HAP-1 (cell line): Measurements from ENCODE around the gene TTC28.
"Not testable (repeated sequence)": the region's sequence is repeated elsewhere in the genome, so short reads cannot be mapped to it uniquely, and the experiment has no call there.

Experiments used
- DNase-seq, 2 experiments: peaks; one replicate each; pipeline ENCODE4 v3.0.0-alpha.2; 2016 to 2020; ENCODE audit warnings: low spot score in 2 of 2
- H3K27me3 ChIP-seq: fragments of 250-450 bp; sonication (Bioruptor Pico); 2 replicates; pipeline ENCODE4 v1.5.1; 2020; ENCODE audit warnings: low read depth, mild to moderate bottlenecking, moderate library complexity
- H3K36me3 ChIP-seq: fragments of 250-450 bp; sonication (Bioruptor Pico); replicated peaks from 2 replicates; pipeline ENCODE4 v1.5.1; 2020; ENCODE audit warnings: mild to moderate bottlenecking
- H3K4me1 ChIP-seq: fragments of 250-450 bp; sonication (Bioruptor Pico); 2 replicates; pipeline ENCODE4 v1.5.1; 2020; ENCODE audit warnings: mild to moderate bottlenecking
- H3K4me3 ChIP-seq: fragments of 250-450 bp; sonication (Bioruptor Pico); 2 replicates; pipeline ENCODE4 v1.5.1; 2020; ENCODE audit warnings: mild to moderate bottlenecking, moderate library complexity
- H3K9me3 ChIP-seq: fragments of 250-450 bp; sonication (Bioruptor Pico); 2 replicates; pipeline ENCODE4 v1.5.1; 2020; ENCODE audit warnings: mild to moderate bottlenecking, moderate library complexity
- in situ Hi-C: fragments of 300-500 bp; cut with MboI; formaldehyde crosslinking; loops from 3 replicates; pipeline ENCODE4 v1.14.3; 2020; ENCODE audit warnings: low sequenced_read_pairs, inconsistent platforms, mixed read lengths

Gene TTC28

GRCh38 chr22:28679611-28680287 is at the start of gene TTC28:
Gene TTC28, minus strand, starts transcription at chr22:28679840. Its CDS starts 117 bp downstream, at chr22:28679723.
- H3K36me3 ChIP-seq, H3K9me3 ChIP-seq, in situ Hi-C loops, H3K27me3 ChIP-seq, H3K4me1 ChIP-seq: not testable (repeated sequence)
- peak; percentile 50 to 94 for DNase-seq
- H3K4me3 ChIP-seq: peak within 1 kb of the TSS; percentile 67

DNA sequence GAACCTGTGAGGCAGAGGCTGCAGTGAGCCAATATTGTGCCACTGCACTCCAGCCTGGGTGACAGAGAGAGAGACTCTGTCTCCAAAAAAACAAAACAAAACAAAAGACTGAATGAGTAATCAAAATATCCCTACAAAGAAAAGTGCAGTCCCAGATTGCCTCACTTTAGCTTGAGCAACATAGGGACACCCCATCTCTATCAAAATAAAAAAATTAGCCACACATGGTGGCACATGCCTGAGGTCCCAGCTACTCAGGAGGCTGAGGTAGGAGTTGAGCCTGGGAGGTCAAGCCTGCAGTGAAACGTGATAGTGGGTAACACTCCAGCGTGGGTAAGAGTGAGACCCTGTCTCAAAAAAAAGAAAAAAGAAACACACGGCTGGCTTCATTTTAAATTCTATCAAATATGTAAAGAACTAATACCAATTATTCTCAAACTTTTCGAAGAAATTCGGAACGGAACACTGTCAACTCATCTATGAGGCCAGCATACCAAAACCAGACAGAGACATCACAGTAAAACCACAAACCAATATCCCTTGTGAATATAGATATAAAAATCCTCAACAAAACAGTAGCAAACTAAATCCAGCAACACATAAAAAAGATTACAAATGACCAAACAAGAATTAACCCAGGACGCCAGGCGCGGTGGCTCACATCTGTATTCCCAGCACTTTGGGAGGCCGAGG is 49.1 kb upstream of the TTC28 start:
- no peaks in the 10 kb centered on the region for H3K27me3 ChIP-seq
- no peaks in the 10 kb centered on the region for H3K4me1 ChIP-seq
- peaks cover 46% of the 10 kb centered on the region for H3K36me3 ChIP-seq
- no peak for DNase-seq
- in situ Hi-C loops: no loop called here
- H3K4me3 ChIP-seq: no peak overlapping the region
- H3K9me3 ChIP-seq: no peaks in the 10 kb centered on the region

DNA sequence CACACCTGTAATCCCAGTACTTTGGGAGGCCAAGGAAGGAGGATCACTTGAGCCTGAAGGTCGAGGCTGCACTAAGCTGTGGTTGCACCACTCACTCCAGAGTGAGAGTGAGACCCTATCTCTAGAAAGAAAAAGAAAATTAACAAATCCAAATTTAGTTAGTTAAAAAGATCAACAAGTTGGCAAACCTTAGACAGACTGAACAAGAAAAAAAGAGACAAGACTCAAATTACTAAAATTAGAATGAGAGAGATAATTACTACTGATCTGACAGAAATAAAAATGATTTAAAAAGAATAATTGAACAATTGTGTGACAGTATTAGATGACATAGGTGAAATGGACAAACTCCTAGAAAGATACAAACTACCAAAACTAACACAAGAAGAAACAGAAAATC is 48.4 kb upstream of the TTC28 start:
- Histone ChIP-seq H3K36me3 (peaks cover 44% of the 10 kb centered on the region), H3K4me3 (no peak overlapping the region), H3K4me1 (no peaks in the 10 kb centered on the region), H3K9me3 (no peaks in the 10 kb centered on the region), H3K27me3 (no peaks in the 10 kb centered on the region)
- no peak for DNase-seq
- in situ Hi-C loops: no loop called here

GRCh38 chr22:28718044-28718443 is 38.4 kb upstream of the TTC28 start:
- Histone ChIP-seq H3K36me3 (peaks cover 21% of the 10 kb centered on the region), H3K4me1 (no peaks in the 10 kb centered on the region), H3K27me3 (no peaks in the 10 kb centered on the region), H3K9me3 (no peaks in the 10 kb centered on the region), H3K4me3 (no peak overlapping the region)
- in situ Hi-C loops: no loop called here
- DNase-seq: no peak

GRCh38 chr22:28716686-28717085 is 37.0 kb upstream of the TTC28 start:
- in situ Hi-C loops: no loop called here

DNA sequence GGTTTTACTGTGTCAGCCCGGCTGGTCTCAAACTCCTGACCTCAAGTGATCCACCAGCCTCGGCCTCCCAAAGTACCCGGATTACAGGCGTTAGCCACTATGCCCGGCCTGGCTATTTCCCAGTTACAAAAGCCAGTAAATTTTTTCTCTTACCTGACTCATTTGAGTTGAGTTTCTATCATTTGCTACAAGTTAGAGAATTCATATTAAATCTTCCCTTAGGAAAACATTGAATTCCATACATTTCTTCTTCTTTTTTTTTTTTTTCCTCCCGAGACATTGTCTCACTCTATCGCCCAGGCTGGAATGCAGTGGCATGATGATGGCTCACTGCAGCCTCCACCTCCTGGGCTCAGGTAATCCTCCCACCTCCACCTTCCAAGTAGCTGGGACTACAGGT is 36.0 kb upstream of the TTC28 start:
- in situ Hi-C loops: no loop called here
- H3K36me3 ChIP-seq: peaks cover 24% of the 10 kb centered on the region
- H3K9me3 ChIP-seq: no peaks in the 10 kb centered on the region
- H3K4me1 ChIP-seq: no peaks in the 10 kb centered on the region
- no peak for DNase-seq
- H3K4me3 ChIP-seq: no peak overlapping the region
- no peaks in the 10 kb centered on the region for H3K27me3 ChIP-seq

More at GRCh38 chr22:28716686-28717085, 37.0 kb upstream of the TTC28 start:
- no peaks in the 10 kb centered on the region for H3K27me3 ChIP-seq
- no peak for DNase-seq
- no peaks in the 10 kb centered on the region for H3K4me1 ChIP-seq
- H3K9me3 ChIP-seq: no peaks in the 10 kb centered on the region
- peaks cover 20% of the 10 kb centered on the region for H3K36me3 ChIP-seq
- H3K4me3 ChIP-seq: no peak overlapping the region

DNA sequence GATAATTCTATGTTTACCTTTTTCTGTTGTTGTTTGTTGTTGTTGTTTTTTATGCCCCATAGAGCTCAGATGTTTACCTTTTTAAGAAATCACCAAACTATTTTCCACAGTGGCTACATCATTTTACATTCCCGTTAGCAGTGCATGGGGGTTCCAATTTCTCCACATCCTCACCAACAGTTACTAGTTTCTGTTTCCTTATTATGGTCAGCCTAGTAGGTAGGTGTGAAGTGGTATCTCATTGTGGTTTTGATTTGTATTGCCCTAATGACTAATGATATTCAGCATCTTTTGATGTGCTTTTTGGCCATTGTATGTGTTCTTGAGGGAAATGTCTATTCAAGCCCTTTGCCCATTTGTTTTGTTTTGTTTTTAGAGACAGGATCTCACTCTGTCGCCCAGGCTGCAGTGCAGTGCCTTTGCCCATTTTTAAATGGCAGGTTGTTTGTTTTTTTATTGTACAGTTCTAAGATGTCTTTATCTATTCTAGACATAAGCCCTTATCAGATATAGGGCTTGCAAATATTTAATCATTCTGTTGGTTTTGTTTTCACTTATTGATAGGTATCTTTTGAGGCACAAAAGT is 34.5 kb upstream of the TTC28 start:
- H3K4me1 ChIP-seq: no peaks in the 10 kb centered on the region
- no peak overlapping the region for H3K4me3 ChIP-seq
- H3K27me3 ChIP-seq: no peaks in the 10 kb centered on the region
- H3K9me3 ChIP-seq: no peaks in the 10 kb centered on the region
- in situ Hi-C loops: no loop called here
- peaks cover 24% of the 10 kb centered on the region for H3K36me3 ChIP-seq
- DNase-seq: no peak

GRCh38 chr22:28711820-28712777 is 32.5 kb upstream of the TTC28 start:
- Histone ChIP-seq H3K4me1 (no peaks in the 10 kb centered on the region), H3K27me3 (no peaks in the 10 kb centered on the region), H3K4me3 (no peak overlapping the region), H3K9me3 (no peaks in the 10 kb centered on the region), H3K36me3 (peaks cover 18% of the 10 kb centered on the region)
- no peak for DNase-seq
- in situ Hi-C loops: no loop called here

DNA sequence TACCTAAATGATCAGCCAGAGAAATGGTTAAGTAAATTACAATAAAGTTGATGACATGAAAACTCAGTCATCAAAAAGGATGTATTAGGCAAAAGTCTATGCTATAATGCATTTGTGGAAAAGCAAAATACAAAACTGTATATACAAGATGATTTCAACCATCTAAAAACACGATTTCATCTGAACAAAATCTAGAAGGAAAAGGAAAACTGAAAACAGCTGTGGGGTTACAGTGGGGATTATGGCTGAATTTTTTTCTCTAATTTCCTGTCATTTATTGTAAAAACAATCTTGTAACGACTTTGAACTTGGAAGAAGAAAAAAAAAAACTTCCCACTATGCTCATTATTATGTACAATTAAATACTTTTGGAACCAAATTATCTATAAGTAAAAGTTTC is 31.7 kb upstream of the TTC28 start:
- no peaks in the 10 kb centered on the region for H3K9me3 ChIP-seq
- H3K4me1 ChIP-seq: no peaks in the 10 kb centered on the region
- H3K27me3 ChIP-seq: no peaks in the 10 kb centered on the region
- in situ Hi-C loops: no loop called here
- H3K36me3 ChIP-seq: peaks cover 24% of the 10 kb centered on the region
- no peak overlapping the region for H3K4me3 ChIP-seq
- DNase-seq: no peak

DNA sequence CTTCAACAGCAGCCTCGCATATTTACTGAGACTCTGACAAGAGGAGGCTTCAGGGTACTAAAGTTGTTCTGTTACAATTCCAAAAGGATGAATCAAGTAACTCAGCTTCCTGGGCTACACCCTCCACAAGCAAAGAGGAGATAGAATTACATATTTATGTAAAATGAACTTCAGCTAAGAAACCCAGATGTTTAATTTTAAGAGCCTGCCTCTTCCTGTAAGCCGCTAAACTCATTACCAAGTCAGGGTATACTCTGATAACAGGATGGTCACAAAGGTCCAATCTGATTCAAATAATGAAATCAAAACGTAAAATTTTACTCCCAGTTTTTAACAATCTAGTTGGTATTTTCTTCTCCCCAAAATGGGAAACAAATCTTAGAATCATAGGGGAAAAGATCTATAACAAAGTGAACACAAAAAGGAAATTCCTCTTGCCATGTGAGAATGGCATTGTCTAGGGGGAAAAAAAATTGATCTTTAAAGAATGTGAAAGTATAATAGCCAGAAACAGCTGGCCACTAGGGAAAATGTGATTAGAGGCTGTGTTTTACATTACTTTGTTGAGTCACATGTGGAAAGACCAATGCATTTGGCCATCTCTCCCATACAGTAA is 31.0 kb upstream of the TTC28 start:
- DNase-seq: no peak
- Histone ChIP-seq H3K9me3 (no peaks in the 10 kb centered on the region), H3K4me1 (no peaks in the 10 kb centered on the region), H3K36me3 (peaks cover 24% of the 10 kb centered on the region), H3K27me3 (no peaks in the 10 kb centered on the region), H3K4me3 (no peak overlapping the region)
- in situ Hi-C loops: no loop called here

DNA sequence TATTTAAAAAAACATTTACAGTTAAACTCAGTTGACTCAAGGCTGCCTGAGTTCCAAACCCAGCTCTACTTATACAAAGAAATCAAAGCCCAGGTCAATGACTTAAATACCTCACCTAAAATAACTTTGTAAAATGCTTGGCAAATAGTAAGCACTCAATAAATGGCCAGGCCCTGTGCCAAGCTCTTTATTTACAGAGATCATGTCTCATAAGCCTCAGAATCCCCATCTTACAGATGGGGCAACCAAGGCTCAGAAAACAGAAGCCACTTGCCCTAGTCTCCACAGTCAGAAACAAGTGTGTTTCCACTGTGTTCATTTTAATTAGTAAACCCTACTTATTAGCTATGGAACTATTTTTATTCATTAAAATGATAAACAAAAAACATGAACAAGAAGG is 30.5 kb upstream of the TTC28 start:
- H3K9me3 ChIP-seq: no peaks in the 10 kb centered on the region
- in situ Hi-C loops: no loop called here
- H3K36me3 ChIP-seq: peaks cover 24% of the 10 kb centered on the region
- no peak overlapping the region for H3K4me3 ChIP-seq
- no peaks in the 10 kb centered on the region for H3K27me3 ChIP-seq
- H3K4me1 ChIP-seq: no peaks in the 10 kb centered on the region
- DNase-seq: no peak

DNA sequence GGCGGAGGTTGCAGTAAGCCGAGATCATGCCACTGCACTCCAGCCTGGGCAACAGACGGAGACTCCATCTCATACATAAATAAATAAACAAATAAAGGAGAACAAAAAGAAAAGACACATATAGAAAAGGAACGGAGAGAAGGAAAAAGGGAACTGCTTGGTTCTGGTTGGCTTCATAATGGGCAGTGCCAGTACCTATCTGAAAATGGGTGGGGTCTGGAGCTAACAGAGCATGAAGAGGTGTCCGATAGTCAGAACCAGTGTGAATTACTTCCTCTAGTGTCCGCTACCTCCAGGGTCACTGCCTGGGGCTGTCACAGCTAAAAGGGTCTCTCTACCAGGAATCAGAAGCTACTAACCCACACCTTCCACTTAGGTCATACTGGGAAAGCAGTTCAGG is 27.2 kb upstream of the TTC28 start:
- DNase-seq: no peak
- Histone ChIP-seq H3K4me3 (no peak overlapping the region), H3K36me3 (peaks cover 23% of the 10 kb centered on the region), H3K9me3 (no peaks in the 10 kb centered on the region), H3K4me1 (no peaks in the 10 kb centered on the region), H3K27me3 (no peaks in the 10 kb centered on the region)
- in situ Hi-C loops: no loop called here

DNA sequence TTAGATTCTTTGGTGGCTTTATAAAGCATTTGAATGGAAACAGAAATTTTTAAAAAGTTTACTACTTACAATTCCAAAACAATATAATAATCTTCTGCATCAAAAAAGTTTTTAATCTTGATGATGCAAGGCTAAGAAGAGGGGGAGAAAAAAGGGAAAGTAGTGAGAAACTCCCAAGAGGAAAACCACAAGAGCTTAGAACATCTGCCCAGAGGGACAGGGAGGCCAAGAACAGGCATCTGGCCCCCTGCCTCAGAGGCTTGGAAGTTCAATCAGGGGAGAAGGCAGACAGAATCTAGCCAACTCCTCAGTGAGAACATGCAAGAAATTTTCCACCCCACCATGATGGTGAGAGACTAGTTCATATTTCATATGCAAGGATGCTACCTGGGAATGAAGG is 23.8 kb upstream of the TTC28 start:
- Histone ChIP-seq H3K4me1 (no peaks in the 10 kb centered on the region), H3K9me3 (no peaks in the 10 kb centered on the region), H3K4me3 (no peak overlapping the region), H3K36me3 (peaks cover 6% of the 10 kb centered on the region), H3K27me3 (no peaks in the 10 kb centered on the region)
- DNase-seq: no peak
- in situ Hi-C loops: no loop called here
